IMR-90 (cell line): ENCODE results near the gene OSBPL2. TPM values are rescaled to one million over a fixed set of nuclear protein-coding genes. Genes with fewer than 3 reads are reported as not detected.
A peak's percentile ranks its signal among the peaks of the same experiment; 100 is the strongest.

Source experiments
- ATAC-seq: fragments of 200-7000 bp; cut with Tn5 transposase; 2 replicates; pipeline ENCODE4 v1.9.1; 2020; ENCODE audit warnings: low read depth, mild to moderate bottlenecking, moderate library complexity
- BruUV-seq: library from RNA; stranded (reverse); fragments of 400-500 nt; replicated peaks from 2 replicates; lab custom pipeline; 2021; lab: Mats Ljungman, UMichigan
- CTCF ChIA-PET: fragments of 300-600 bp; formaldehyde crosslinking; extraction: SDS; loops from one replicate; lab custom pipeline; 2021; ENCODE audit warnings: antibody characterized with exemption; lab: Yijun Ruan, JAX
- POLR2A ChIA-PET: fragments of 300-600 bp; sonication (Branson Sonifier 250); formaldehyde crosslinking; loops from one replicate; lab custom pipeline; 2022; ENCODE audit warnings: antibody characterized with exemption; ENCODE audit not compliant: unreplicated experiment; lab: Charles Lee
- DNase-seq: peaks from one replicate; pipeline ENCODE4 v3.0.0; 2013
- H2AFZ ChIP-seq: replicated peaks from 2 replicates; pipeline ENCODE3; 2013; ENCODE audit warnings: low read length, mild to moderate bottlenecking; ENCODE audit not compliant: poor library complexity
- H2AK5ac ChIP-seq: 2 replicates; pipeline ENCODE4 v1.6.1; 2013; ENCODE audit warnings: low read depth, low read length, inconsistent platforms
- H2AK9ac ChIP-seq: replicated peaks from 2 replicates; pipeline ENCODE3; 2013; ENCODE audit warnings: mild to moderate bottlenecking, low read depth, low read length, moderate library complexity; ENCODE audit not compliant: poor library complexity
- H2BK120ac ChIP-seq: 2 replicates; pipeline ENCODE4 v1.6.1; 2013; ENCODE audit warnings: low read depth, low read length, inconsistent platforms
- H2BK15ac ChIP-seq: 3 replicates; pipeline ENCODE4 v1.6.1; 2013; ENCODE audit warnings: low read depth, low read length, inconsistent platforms
- H2BK20ac ChIP-seq: 2 replicates; pipeline ENCODE4 v1.6.1; 2013; ENCODE audit warnings: low read depth, mild to moderate bottlenecking, inconsistent platforms, low read length, moderate library complexity
- H2BK5ac ChIP-seq: 2 replicates; pipeline ENCODE4 v1.6.1; 2013; ENCODE audit warnings: mild to moderate bottlenecking, low read depth, low read length, inconsistent platforms; ENCODE audit not compliant: poor library complexity, severe bottlenecking
- H3K14ac ChIP-seq: replicated peaks from 2 replicates; pipeline ENCODE4 v1.6.1; 2013; ENCODE audit warnings: low read depth, low read length, inconsistent platforms
- H3K18ac ChIP-seq: 2 replicates; pipeline ENCODE4 v1.6.1; 2013; ENCODE audit warnings: low read depth, low read length, control low read depth
- H3K23ac ChIP-seq: 2 replicates; pipeline ENCODE4 v1.6.1; 2013; ENCODE audit warnings: low read depth, low read length, inconsistent platforms
- H3K27ac ChIP-seq: 2 replicates; pipeline ENCODE4 v1.5.1; 2013; ENCODE audit warnings: mild to moderate bottlenecking, control low read depth, low read length; ENCODE audit not compliant: insufficient read depth
- H3K27me3 ChIP-seq: 2 replicates; pipeline ENCODE4 v1.6.1; 2013; ENCODE audit warnings: low read length; ENCODE audit not compliant: control insufficient read depth, insufficient read depth
- H3K36me3 ChIP-seq: 2 replicates; pipeline ENCODE4 v1.6.1; 2013; ENCODE audit warnings: low read length, mixed read lengths; ENCODE audit not compliant: control insufficient read depth, insufficient read depth
- H3K4ac ChIP-seq: 2 replicates; pipeline ENCODE4 v1.6.1; 2013; ENCODE audit warnings: low read depth, low read length, inconsistent platforms
- H3K4me1 ChIP-seq: 2 replicates; pipeline ENCODE4 v1.6.1; 2013; ENCODE audit warnings: low read length, mixed read lengths; ENCODE audit not compliant: control insufficient read depth, insufficient read depth
- H3K4me2 ChIP-seq: 2 replicates; pipeline ENCODE4 v1.6.1; 2013; ENCODE audit warnings: low read depth, mild to moderate bottlenecking, control low read depth, low read length, moderate library complexity
- H3K4me3 ChIP-seq: 2 replicates; pipeline ENCODE4 v1.5.1; 2013; ENCODE audit warnings: low read depth, mild to moderate bottlenecking, control low read depth, low read length, moderate library complexity; ENCODE audit not compliant: insufficient read depth
- H3K56ac ChIP-seq: 2 replicates; pipeline ENCODE4 v1.6.1; 2013; ENCODE audit warnings: low read length, inconsistent platforms; ENCODE audit not compliant: insufficient read depth; ENCODE audit errors: extremely low read depth
- H3K79me1 ChIP-seq, 2 experiments: 2 replicates each; pipeline ENCODE4 v1.6.1; 2013; ENCODE audit warnings: low read length in 2 of 2, inconsistent platforms in 1 of 2, low read depth in 1 of 2
- H3K9ac ChIP-seq: 2 replicates; pipeline ENCODE4 v1.6.1; 2013; ENCODE audit warnings: low read depth, low read length, control low read depth
- H3K9me1 ChIP-seq: 2 replicates; pipeline ENCODE4 v1.6.1; 2013; ENCODE audit warnings: low read length, inconsistent platforms; ENCODE audit not compliant: insufficient read depth
- H3K9me3 ChIP-seq: 2 replicates; pipeline ENCODE4 v1.6.1; 2013; ENCODE audit warnings: low read length; ENCODE audit not compliant: control insufficient read depth, insufficient read depth
- H4K20me1 ChIP-seq: 2 replicates; pipeline ENCODE4 v1.6.1; 2013; ENCODE audit warnings: low read length, inconsistent platforms; ENCODE audit not compliant: insufficient read depth
- H4K5ac ChIP-seq: 2 replicates; pipeline ENCODE4 v1.6.1; 2013; ENCODE audit warnings: mild to moderate bottlenecking, low read depth, low read length, control low read depth
- H4K8ac ChIP-seq, 2 experiments: 2 replicates each; pipeline ENCODE4 v1.6.1; 2013; ENCODE audit warnings: low read depth in 2 of 2, low read length in 2 of 2, control low read depth in 1 of 2, inconsistent platforms in 1 of 2
- H4K91ac ChIP-seq: 2 replicates; pipeline ENCODE4 v1.6.1; 2013; ENCODE audit warnings: low read depth, low read length, inconsistent platforms; ENCODE audit not compliant: insufficient read depth
- BHLHE40 ChIP-seq: fragments of 150-350 bp; IDR thresholded peaks from 2 replicates; pipeline ENCODE4 v1.6.1; 2016; ENCODE audit warnings: mild to moderate bottlenecking, low read depth, low read length
- FOS ChIP-seq: fragments of 150-350 bp; IDR thresholded peaks from 2 replicates; pipeline ENCODE4 v1.6.1; 2016; ENCODE audit warnings: low read depth, low read length
- MAZ ChIP-seq: IDR thresholded peaks from 2 replicates; pipeline ENCODE4 v1.6.1; 2012; ENCODE audit warnings: low read depth, mild to moderate bottlenecking, low read length, improper control_type of control experiment, moderate library complexity, borderline replicate concordance
- MXI1 ChIP-seq: IDR thresholded peaks from 2 replicates; pipeline ENCODE4 v1.6.1; 2012; ENCODE audit warnings: low read depth, mild to moderate bottlenecking, low read length, moderate library complexity, borderline replicate concordance
- POLR2A ChIP-seq: IDR thresholded peaks from 2 replicates; pipeline ENCODE4 v1.6.1; 2012; ENCODE audit warnings: mild to moderate bottlenecking, low read depth, low read length
- RAD21 ChIP-seq: IDR thresholded peaks from 2 replicates; pipeline ENCODE4 v1.6.1; 2012; ENCODE audit warnings: low read length, improper control_type of control experiment
- SMC3 ChIP-seq: fragments of 150-350 bp; IDR thresholded peaks from 2 replicates; pipeline ENCODE4 v1.6.1; 2016; ENCODE audit warnings: low read depth, mild to moderate bottlenecking, antibody characterized with exemption, low read length, moderate library complexity
- USF2 ChIP-seq: fragments of 150-350 bp; IDR thresholded peaks from 2 replicates; pipeline ENCODE4 v1.6.1; 2017; ENCODE audit warnings: mild to moderate bottlenecking, antibody characterized with exemption, low read length, low read depth
- WGBS, 2 experiments: methylation state at CpG; one replicate each; pipeline versions ENCODE4 v1.1.5 to v1.1.7; 2013; ENCODE audit warnings: missing lambda C conversion rate in 2 of 2; ENCODE audit not compliant: insufficient read length in 1 of 2; ENCODE audit errors: extremely low coverage in 2 of 2; 5-methylcytosine and 5-hydroxymethylcytosine counted together
- dilution Hi-C: fragments of 300-500 bp; cut with HindIII; formaldehyde crosslinking; loops from one replicate; pipeline ENCODE4 v1.14.3; 2018; ENCODE audit warnings: low sequenced_read_pairs; ENCODE audit not compliant: unreplicated experiment
- in situ Hi-C: fragments of 300-500 bp; cut with MboI; formaldehyde crosslinking; loops from 3 replicates; pipeline ENCODE4 v1.14.3; 2019; ENCODE audit warnings: low sequenced_read_pairs, inconsistent platforms, mixed read lengths
- intact Hi-C: fragments of 100-400 bp; cut with micrococcal nuclease; formaldehyde crosslinking; loops from 2 replicates; pipeline ENCODE4 v1.10.0; 2022
- polyA plus RNA-seq, 3 experiments: library from polyadenylated mRNA; depleted of rRNA; stranded (reverse); fragments of >200 nt; gene quantifications; 2 replicates each; pipeline ENCODE4 v1.2.3, GENCODE V29; 2012; ENCODE audit warnings: low replicate concordance in 1 of 3
- total RNA-seq: library from RNA; depleted of rRNA; stranded (reverse); fragments of >200 nt; gene quantifications from 2 replicates; pipeline ENCODE4 v1.2.3, GENCODE V29; 2012

The OSBPL2 gene
- total and polyA plus RNA-seq, 2 of the 4 experiments (the other 2 are of a cell fraction): 19.3 to 27.6 TPM

DNA sequence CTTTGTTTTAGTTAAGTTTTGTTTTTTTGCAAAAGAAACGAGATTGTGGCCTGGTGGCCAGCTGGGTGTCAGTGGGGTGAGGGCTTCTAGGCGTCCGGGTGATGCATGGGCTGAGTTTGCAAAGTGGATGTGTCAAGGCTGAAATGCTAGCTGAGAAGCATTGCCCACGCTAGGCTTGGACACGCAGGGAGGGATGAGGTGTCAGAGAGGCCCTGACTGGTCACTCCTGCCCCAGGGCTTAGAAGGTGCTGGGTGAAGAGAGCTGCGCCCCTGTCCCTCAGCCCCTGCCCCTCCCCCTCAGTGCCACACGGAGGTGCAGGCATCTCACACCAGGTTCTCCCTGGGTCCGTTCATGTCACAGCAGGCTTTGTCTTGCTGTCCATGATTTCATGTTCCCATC lies 8.1 kb downstream of the OSBPL2 start:
- peaks cover 94% of the 10 kb centered on the region for H4K20me1 ChIP-seq

More for the DNA sequence above, 8.1 kb downstream of the OSBPL2 start:
- ChIA-PET POLR2A (no interaction called here), CTCF (no interaction called here)
- dilution Hi-C loops: no loop called here
- H2AK9ac ChIP-seq: no peak overlapping the region
- H3K9ac ChIP-seq: no peak overlapping the region
- BruUV-seq: no TSS peak
- no peak overlapping the region for H3K18ac ChIP-seq
- H2AFZ ChIP-seq: no peak overlapping the region
- peak overlapping the region; percentile 5; the same call in 1 of the 2 replicates for H3K56ac ChIP-seq
- H3K27me3 ChIP-seq: no peaks in the 10 kb centered on the region
- intact Hi-C loops: no loop called here
- no peak overlapping the region for H4K5ac ChIP-seq
- H3K27ac ChIP-seq: no peak overlapping the region
- H3K79me1 ChIP-seq: peaks cover 23 to 79% of the 10 kb centered on the region in 2 experiments
- no peak overlapping the region for H2AK5ac ChIP-seq
- 0 out of 2 replicates have a peak, but pooled peaks cover 1% of the 10 kb centered on the region for H3K4me1 ChIP-seq
- no peak overlapping the region for H3K4me3 ChIP-seq
- H2BK15ac ChIP-seq: no peak overlapping the region
- H3K23ac ChIP-seq: no peak overlapping the region
- in situ Hi-C loops: no loop called here
- peaks cover 13% of the 10 kb centered on the region for H3K9me1 ChIP-seq
- 53% methylated on average over 5 of the region's 8 CpGs; no CpG with 5 or more reads in 1 of the 2 experiments for WGBS, 2 experiments
- no peak overlapping the region for H3K4ac ChIP-seq
- H4K91ac ChIP-seq: no peak overlapping the region
- no peak overlapping the region for H2BK120ac ChIP-seq
- DNase-seq (no peak), ATAC-seq (no peak)
- H3K9me3 ChIP-seq: no peaks in the 10 kb centered on the region
- H3K14ac ChIP-seq: no peak overlapping the region
- H3K4me2 ChIP-seq: no peak overlapping the region
- TF ChIP-seq BHLHE40: no peak
- no peak for TF ChIP-seq RAD21
- TF ChIP-seq FOS: no peak
- TF ChIP-seq POLR2A: no peak
- no peak for TF ChIP-seq MXI1
- TF ChIP-seq MAZ: no peak
- no peak for TF ChIP-seq SMC3
- no peak for TF ChIP-seq USF2
- H3K36me3 ChIP-seq: peaks cover 17% of the 10 kb centered on the region; the same call in 1 of the 2 replicates
- no peak overlapping the region for H2BK5ac ChIP-seq
- no peak overlapping the region for H4K8ac ChIP-seq
- H2BK20ac ChIP-seq: no peak overlapping the region
